ENCODE results near the gene PCDHGC4.

DNA sequence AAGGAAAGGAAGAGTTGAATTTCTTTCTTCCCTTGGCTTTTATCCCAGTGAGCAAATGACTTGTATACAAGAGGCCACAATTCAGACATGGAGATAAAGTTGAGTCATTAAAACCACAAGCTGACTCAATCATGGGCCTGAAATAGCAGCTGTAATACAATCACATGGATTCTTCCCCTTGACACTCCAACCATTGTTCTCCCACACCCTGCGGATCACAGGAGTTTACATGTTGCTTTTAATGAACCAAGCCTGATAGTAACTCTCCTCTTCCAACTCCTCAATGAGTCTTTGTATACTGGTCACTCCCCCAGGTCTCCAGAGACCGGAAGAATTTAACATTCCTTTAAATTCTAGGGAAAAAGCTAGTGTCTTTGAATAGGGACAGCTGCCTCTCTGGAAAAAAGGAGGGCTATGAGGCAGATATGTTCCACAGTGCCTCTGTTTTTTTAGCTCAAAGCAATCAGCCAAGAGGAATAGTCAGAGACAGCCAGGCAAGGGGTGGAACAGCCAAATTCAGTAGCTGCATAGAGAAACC is 36.5 kb downstream of the PCDHGC4 start:
- TF ChIP-seq POLR2A (IDR thresholded peaks at IDR 0.05; ENCODE audit: extremely low read depth, insufficient read length): no peak
- TF ChIP-seq, protein P1, sequence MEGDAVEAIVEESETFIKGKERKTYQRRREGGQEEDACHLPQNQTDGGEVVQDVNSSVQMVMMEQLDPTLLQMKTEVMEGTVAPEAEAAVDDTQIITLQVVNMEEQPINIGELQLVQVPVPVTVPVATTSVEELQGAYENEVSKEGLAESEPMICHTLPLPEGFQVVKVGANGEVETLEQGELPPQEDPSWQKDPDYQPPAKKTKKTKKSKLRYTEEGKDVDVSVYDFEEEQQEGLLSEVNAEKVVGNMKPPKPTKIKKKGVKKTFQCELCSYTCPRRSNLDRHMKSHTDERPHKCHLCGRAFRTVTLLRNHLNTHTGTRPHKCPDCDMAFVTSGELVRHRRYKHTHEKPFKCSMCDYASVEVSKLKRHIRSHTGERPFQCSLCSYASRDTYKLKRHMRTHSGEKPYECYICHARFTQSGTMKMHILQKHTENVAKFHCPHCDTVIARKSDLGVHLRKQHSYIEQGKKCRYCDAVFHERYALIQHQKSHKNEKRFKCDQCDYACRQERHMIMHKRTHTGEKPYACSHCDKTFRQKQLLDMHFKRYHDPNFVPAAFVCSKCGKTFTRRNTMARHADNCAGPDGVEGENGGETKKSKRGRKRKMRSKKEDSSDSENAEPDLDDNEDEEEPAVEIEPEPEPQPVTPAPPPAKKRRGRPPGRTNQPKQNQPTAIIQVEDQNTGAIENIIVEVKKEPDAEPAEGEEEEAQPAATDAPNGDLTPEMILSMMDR (IDR thresholded peaks at IDR 0.05; ENCODE audit: low read depth, low read length): no peak
- peak; percentile 55; the same call in 1 of the 2 replicates for TF ChIP-seq MYC (IDR thresholded peaks at IDR 0.05; ENCODE audit: low read depth, low read length)

Measured in NB4 (cell line).